GM13976 (cell line): ENCODE measurements around the gene CCDC183.
"Not testable (repeated sequence)": the region's sequence is repeated elsewhere in the genome, so short reads cannot be mapped to it uniquely, and the experiment has no call there.

Experiments used
- DNase-seq: peaks from one replicate; pipeline ENCODE4 v3.0.0; 2012; ENCODE audit warnings: low spot score
- in situ Hi-C: fragments of 300-500 bp; cut with MboI; formaldehyde crosslinking; loops from one replicate; pipeline ENCODE4 v1.12.0; 2022; ENCODE audit warnings: low sequenced_read_pairs, mixed read lengths, inconsistent platforms; ENCODE audit not compliant: unreplicated experiment
- TF ChIP-seq, protein P1 (sequence below): IDR thresholded peaks from 2 replicates; pipeline ENCODE4 v1.5.1; 2012; ENCODE audit warnings: borderline replicate concordance, mild to moderate bottlenecking; ENCODE audit not compliant: insufficient read depth; ENCODE audit errors: extremely low read depth, missing control alignments, control extremely low read depth

CCDC183 gene

GRCh38 chr9:136831002-136831719 lies 35.0 kb downstream of the CCDC183 start:
- DNase-seq, result no peak
- TF ChIP-seq, protein P1, sequence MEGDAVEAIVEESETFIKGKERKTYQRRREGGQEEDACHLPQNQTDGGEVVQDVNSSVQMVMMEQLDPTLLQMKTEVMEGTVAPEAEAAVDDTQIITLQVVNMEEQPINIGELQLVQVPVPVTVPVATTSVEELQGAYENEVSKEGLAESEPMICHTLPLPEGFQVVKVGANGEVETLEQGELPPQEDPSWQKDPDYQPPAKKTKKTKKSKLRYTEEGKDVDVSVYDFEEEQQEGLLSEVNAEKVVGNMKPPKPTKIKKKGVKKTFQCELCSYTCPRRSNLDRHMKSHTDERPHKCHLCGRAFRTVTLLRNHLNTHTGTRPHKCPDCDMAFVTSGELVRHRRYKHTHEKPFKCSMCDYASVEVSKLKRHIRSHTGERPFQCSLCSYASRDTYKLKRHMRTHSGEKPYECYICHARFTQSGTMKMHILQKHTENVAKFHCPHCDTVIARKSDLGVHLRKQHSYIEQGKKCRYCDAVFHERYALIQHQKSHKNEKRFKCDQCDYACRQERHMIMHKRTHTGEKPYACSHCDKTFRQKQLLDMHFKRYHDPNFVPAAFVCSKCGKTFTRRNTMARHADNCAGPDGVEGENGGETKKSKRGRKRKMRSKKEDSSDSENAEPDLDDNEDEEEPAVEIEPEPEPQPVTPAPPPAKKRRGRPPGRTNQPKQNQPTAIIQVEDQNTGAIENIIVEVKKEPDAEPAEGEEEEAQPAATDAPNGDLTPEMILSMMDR, result no peak
- in situ Hi-C loops, result no loop called here

DNA sequence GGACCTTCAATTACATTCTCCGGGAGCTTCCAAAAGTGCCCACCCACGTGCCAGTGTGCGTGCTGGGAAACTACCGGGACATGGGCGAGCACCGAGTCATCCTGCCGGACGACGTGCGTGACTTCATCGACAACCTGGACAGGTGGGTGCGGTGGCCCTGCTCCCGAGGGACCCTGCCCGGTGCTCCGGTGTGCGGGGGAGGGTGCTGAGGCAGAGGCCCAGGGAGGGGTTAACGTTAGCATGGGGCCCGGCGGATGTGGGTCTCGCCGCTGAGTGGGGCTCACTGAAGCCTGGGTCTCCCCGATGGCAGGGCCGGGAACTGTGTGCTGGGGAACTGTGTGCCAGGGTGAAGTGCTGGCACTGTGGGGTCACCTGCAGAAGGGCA lies 35.6 kb downstream of the CCDC183 start:
- no peak for DNase-seq
- TF ChIP-seq, protein P1, result no peak
- in situ Hi-C loops, result no loop called here

- in situ Hi-C loops, result no loop called here
- no peak for DNase-seq
- TF ChIP-seq, protein P1, result no peak
Measured at GRCh38 chr9:136832581-136832980, 36.4 kb downstream of the CCDC183 start.

DNA sequence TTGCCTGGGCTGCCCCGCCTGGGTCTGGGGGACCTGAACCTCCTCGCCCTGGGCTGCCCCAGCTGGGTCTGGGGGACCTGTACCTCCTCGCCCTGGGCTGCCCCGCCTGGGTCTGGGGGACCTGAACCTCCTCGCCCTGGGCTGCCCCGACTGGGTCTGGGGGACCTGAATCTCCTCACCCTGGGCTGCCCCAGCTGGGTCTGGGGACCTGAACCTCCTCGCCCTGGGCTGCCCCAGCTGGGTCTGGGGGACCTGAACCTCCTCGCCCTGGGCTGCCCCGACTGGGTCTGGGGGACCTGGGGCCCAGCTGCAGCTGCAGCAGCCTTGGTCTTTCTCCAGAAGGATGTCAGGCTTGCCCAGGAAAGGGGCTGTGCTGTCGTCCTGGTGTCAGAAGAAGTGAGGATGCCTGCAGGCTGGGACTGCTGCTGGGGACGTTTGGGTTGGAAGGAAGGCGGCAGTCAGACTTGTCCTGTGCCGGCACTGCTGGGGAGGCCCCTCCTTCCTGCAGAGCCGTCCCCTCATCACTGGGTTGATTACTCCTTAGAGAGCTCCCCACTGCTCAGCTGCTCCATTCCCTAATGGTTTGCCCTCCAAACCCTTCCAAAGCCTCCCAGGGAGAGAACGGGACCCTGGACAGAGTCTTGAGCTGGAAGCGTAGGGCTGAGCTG lies 37.4 kb downstream of the CCDC183 start:
- in situ Hi-C loops, DNase-seq: not testable (repeated sequence)

GRCh38 chr9:136835162-136835931 lies 39.2 kb downstream of the CCDC183 start:
- TF ChIP-seq, protein P1, result no peak
- DNase-seq, result no peak
- in situ Hi-C loops, result no loop called here

GRCh38 chr9:136835932-136836904 lies 40.1 kb downstream of the CCDC183 start:
- in situ Hi-C loops, result no loop called here

More at GRCh38 chr9:136835932-136836904, 40.1 kb downstream of the CCDC183 start:
- DNase-seq, result no peak
- TF ChIP-seq, protein P1, result no peak
